ENCODE results near the gene MAP3K8. TPM values are rescaled to one million over a fixed set of nuclear protein-coding genes. Genes with fewer than 3 reads are reported as not detected.

MAP3K8 gene
- polyA plus RNA-seq, 3 donors, result 54.5 to 206 (median 59.2) TPM

DNA sequence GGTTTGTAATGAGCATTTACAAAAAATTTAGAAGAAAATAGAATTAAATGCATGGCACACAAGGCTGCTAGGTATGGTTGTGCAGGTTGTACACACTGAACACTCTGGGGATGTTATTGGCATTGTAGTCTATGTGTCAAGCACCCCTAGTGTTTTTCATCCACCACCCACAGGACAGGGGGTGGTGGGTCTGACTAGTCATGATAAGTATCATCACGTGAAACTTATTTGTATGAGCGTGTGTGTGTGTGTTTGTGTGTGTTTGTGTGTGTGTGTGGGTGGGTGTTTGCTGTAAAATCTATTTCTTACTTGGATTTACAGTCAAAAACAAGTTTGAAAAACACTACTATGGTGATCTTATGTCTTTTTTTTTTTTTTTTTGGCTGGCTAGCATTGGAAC, 66.5 kb downstream of the MAP3K8 start:
- no peak for DNase-seq
- Histone ChIP-seq H3K27me3 (ENCODE audit: control insufficient read depth in 2 of 2, insufficient read depth in 2 of 2, low read length in 2 of 2) (no peaks in the 10 kb centered on the region), H3K4me1 (ENCODE audit: control insufficient read depth in 1 of 2, insufficient read depth in 2 of 2, low read length in 2 of 2) (peaks cover 59 to 64% of the 10 kb centered on the region in 2 donors), H3K36me3 (replicated peaks in 1 of 2; ENCODE audit: control insufficient read depth in 1 of 2, insufficient read depth in 2 of 2, low read length in 2 of 2) (no peaks in the 10 kb centered on the region), H3K79me2 (ENCODE audit: insufficient read depth, low read length) (no peaks in the 10 kb centered on the region), H3K4me3 (replicated peaks in 1 of 3; ENCODE audit: low read depth in 2 of 3, low read length in 3 of 3) (no peak overlapping the region), H3K9ac (ENCODE audit: insufficient read depth, low read length, poor library complexity, severe bottlenecking) (no peak overlapping the region), H4K20me1 (ENCODE audit: insufficient read depth, low read length) (no peaks in the 10 kb centered on the region), H3K4me2 (replicated peaks; ENCODE audit: extremely low read depth, low read length, poor library complexity, severe bottlenecking) (no peak overlapping the region), H2AFZ (ENCODE audit: insufficient read depth, low read depth, low read length, poor library complexity, severe bottlenecking) (no peak overlapping the region), H3K27ac (ENCODE audit: low read depth in 1 of 2, low read length in 2 of 2) (no peak overlapping the region), H3K9me3 (replicated peaks in 1 of 2; ENCODE audit: control insufficient read depth in 1 of 2, insufficient read depth in 1 of 2, low read length in 2 of 2) (no peaks in the 10 kb centered on the region)
- no peaks in the 10 kb centered on the region for H3K36me3 Mint-ChIP-seq
- intact Hi-C loops (cut with micrococcal nuclease), result loop anchor here in 1 of 2 donors (5.0 kb wide), 1 partner anchor 38 kb away; no protein-coding TSS in a partner anchor
- H3K27ac Mint-ChIP-seq, result peak overlapping the region in 2 of 7 donors; percentile 24 to 50
- H3K9me3 Mint-ChIP-seq, result peaks cover 0 to 2% (median 0%) of the 10 kb centered on the region in 7 donors
- peaks cover 79% of the 10 kb centered on the region for H3K4me1 Mint-ChIP-seq
- no CpG with 5 or more reads among the region's 2 CpGs for WGBS (ENCODE audit: insufficient coverage)
- TF ChIP-seq, protein P1, sequence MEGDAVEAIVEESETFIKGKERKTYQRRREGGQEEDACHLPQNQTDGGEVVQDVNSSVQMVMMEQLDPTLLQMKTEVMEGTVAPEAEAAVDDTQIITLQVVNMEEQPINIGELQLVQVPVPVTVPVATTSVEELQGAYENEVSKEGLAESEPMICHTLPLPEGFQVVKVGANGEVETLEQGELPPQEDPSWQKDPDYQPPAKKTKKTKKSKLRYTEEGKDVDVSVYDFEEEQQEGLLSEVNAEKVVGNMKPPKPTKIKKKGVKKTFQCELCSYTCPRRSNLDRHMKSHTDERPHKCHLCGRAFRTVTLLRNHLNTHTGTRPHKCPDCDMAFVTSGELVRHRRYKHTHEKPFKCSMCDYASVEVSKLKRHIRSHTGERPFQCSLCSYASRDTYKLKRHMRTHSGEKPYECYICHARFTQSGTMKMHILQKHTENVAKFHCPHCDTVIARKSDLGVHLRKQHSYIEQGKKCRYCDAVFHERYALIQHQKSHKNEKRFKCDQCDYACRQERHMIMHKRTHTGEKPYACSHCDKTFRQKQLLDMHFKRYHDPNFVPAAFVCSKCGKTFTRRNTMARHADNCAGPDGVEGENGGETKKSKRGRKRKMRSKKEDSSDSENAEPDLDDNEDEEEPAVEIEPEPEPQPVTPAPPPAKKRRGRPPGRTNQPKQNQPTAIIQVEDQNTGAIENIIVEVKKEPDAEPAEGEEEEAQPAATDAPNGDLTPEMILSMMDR (IDR thresholded peaks at IDR 0.05), result no peak
- peaks cover 0 to 2% (median 0%) of the 10 kb centered on the region in 3 donors for H3K27me3 Mint-ChIP-seq (ENCODE audit: low read depth in 3 of 3)
- no peak overlapping the region for H3K4me3 Mint-ChIP-seq

DNA sequence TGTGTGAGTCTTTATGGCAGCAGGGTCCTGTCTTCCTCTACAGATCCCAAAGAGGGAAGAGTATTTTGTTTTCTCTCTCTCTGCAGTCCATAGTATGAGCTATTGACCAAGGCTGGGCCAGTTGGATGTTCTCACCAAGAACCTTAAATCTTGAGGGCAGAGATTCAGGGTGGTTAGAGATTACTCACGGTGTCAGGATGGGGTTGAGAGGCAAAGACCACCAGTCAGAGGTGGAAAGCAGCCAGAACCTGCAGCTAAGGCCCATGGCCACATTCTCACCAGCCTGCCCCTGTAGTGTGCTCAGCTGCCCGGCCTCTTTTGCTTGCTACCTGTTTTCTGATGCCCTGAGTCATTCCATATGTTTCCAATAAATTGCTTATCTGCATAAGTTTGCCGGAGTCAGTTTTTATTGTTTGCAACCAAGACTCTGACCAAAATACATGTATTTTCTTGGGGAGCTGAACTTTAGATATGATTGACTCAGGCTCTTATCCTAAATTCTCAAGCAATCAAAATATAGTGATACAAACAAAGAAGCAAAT, 67.0 kb downstream of the MAP3K8 start:
- Histone ChIP-seq H3K9ac (ENCODE audit: insufficient read depth, low read length, poor library complexity, severe bottlenecking) (no peak overlapping the region), H3K27ac (ENCODE audit: low read depth in 1 of 2, low read length in 2 of 2) (no peak overlapping the region), H3K79me2 (ENCODE audit: insufficient read depth, low read length) (no peaks in the 10 kb centered on the region), H2AFZ (ENCODE audit: insufficient read depth, low read depth, low read length, poor library complexity, severe bottlenecking) (no peak overlapping the region), H3K4me3 (replicated peaks in 1 of 3; ENCODE audit: low read depth in 2 of 3, low read length in 3 of 3) (no peak overlapping the region), H3K4me1 (ENCODE audit: control insufficient read depth in 1 of 2, insufficient read depth in 2 of 2, low read length in 2 of 2) (peaks cover 59 to 64% of the 10 kb centered on the region in 2 donors), H3K36me3 (replicated peaks in 1 of 2; ENCODE audit: control insufficient read depth in 1 of 2, insufficient read depth in 2 of 2, low read length in 2 of 2) (no peaks in the 10 kb centered on the region), H3K9me3 (replicated peaks in 1 of 2; ENCODE audit: control insufficient read depth in 1 of 2, insufficient read depth in 1 of 2, low read length in 2 of 2) (no peaks in the 10 kb centered on the region), H3K4me2 (replicated peaks; ENCODE audit: extremely low read depth, low read length, poor library complexity, severe bottlenecking) (no peak overlapping the region), H3K27me3 (ENCODE audit: control insufficient read depth in 2 of 2, insufficient read depth in 2 of 2, low read length in 2 of 2) (no peaks in the 10 kb centered on the region), H4K20me1 (ENCODE audit: insufficient read depth, low read length) (no peaks in the 10 kb centered on the region)
- WGBS (ENCODE audit: insufficient coverage), result 0% methylated on average over 1 of the region's 3 CpGs
- no peak for DNase-seq
- TF ChIP-seq, protein P1 (IDR thresholded peaks at IDR 0.05), result no peak
- H3K9me3 Mint-ChIP-seq, result peaks cover 0 to 2% (median 0%) of the 10 kb centered on the region in 7 donors
- no peak overlapping the region for H3K4me3 Mint-ChIP-seq
- intact Hi-C loops (cut with micrococcal nuclease), result loop anchor here in 1 of 2 donors (5.0 kb wide), 1 partner anchor 39 kb away; no protein-coding TSS in a partner anchor
- H3K27me3 Mint-ChIP-seq (ENCODE audit: low read depth in 3 of 3), result peaks cover 0 to 2% (median 0%) of the 10 kb centered on the region in 3 donors
- peak overlapping the region in 1 of 7 donors; percentile 25 for H3K27ac Mint-ChIP-seq
- peaks cover 79% of the 10 kb centered on the region for H3K4me1 Mint-ChIP-seq
- no peaks in the 10 kb centered on the region for H3K36me3 Mint-ChIP-seq

All from CD14-positive monocyte (primary cell).